Panc1 (cell line): Measurements from ENCODE around the gene KCNK5. TPM values are rescaled to one million over a fixed set of nuclear protein-coding genes. Genes with fewer than 3 reads are reported as not detected.

Experiments
- ATAC-seq: fragments of 200-7000 bp; cut with Tn5 transposase; 2 replicates; pipeline ENCODE4 v1.9.1; 2020; ENCODE audit warnings: mild to moderate bottlenecking, moderate library complexity
- BruUV-seq: library from RNA; stranded (reverse); fragments of 400-500 nt; replicated peaks from 2 replicates; lab custom pipeline; 2021; lab: Mats Ljungman, UMichigan
- CTCF ChIA-PET: fragments of 300-600 bp; sonication (Branson Sonifier 250); formaldehyde crosslinking; loops from one replicate; lab custom pipeline; 2022; ENCODE audit warnings: antibody characterized with exemption; lab: Charles Lee
- POLR2A ChIA-PET: fragments of 300-600 bp; sonication (Branson Sonifier 250); formaldehyde crosslinking; loops from one replicate; lab custom pipeline; 2022; ENCODE audit warnings: antibody characterized with exemption; lab: Charles Lee
- DNase-seq: peaks from one replicate; pipeline ENCODE4 v3.0.0-alpha.2; 2010; ENCODE audit warnings: low read depth, low spot score
- H3K27ac ChIP-seq: 2 replicates; pipeline ENCODE4 v1.5.1; 2011; ENCODE audit warnings: mild to moderate bottlenecking, low read length, inconsistent platforms
- H3K27me3 ChIP-seq: fragments of 200-500 bp; sonication (Bioruptor generic); 2 replicates; pipeline ENCODE4 v1.6.0; 2014; ENCODE audit warnings: low read length, inconsistent platforms; ENCODE audit not compliant: control insufficient read depth, insufficient read depth
- H3K36me3 ChIP-seq: fragments of 200-500 bp; sonication (Bioruptor generic); 2 replicates; pipeline ENCODE4 v1.5.1; 2014; ENCODE audit warnings: inconsistent platforms, mild to moderate bottlenecking, low read length, moderate library complexity; ENCODE audit not compliant: control insufficient read depth, insufficient read depth
- H3K4me1 ChIP-seq: 2 replicates; pipeline ENCODE4 v1.5.1; 2011; ENCODE audit warnings: inconsistent platforms, mild to moderate bottlenecking, low read length, moderate library complexity; ENCODE audit not compliant: control insufficient read depth, insufficient read depth
- H3K4me3 ChIP-seq, 2 experiments: 2 replicates each; pipeline ENCODE4 v1.5.1; 2011 to 2012; ENCODE audit warnings: low read depth in 2 of 2, low read length in 2 of 2, mild to moderate bottlenecking in 2 of 2, inconsistent platforms in 1 of 2, moderate library complexity in 1 of 2
- H3K9me3 ChIP-seq: fragments of 200-500 bp; sonication (Bioruptor generic); 2 replicates; pipeline ENCODE4 v1.5.1; 2014; ENCODE audit warnings: low read depth, mild to moderate bottlenecking, inconsistent platforms, low read length, moderate library complexity; ENCODE audit not compliant: control insufficient read depth, insufficient read depth
- POLR2AphosphoS5 ChIP-seq: IDR thresholded peaks from 2 replicates; pipeline ENCODE4 v1.6.1; 2012; ENCODE audit warnings: mild to moderate bottlenecking, low read depth, low read length, moderate library complexity
- REST ChIP-seq, 2 experiments: IDR thresholded peaks; 2 replicates each; pipeline ENCODE4 v1.6.1; 2011 to 2012; ENCODE audit warnings: low read depth in 2 of 2, control low read depth in 1 of 2, low read length in 1 of 2, mild to moderate bottlenecking in 1 of 2, moderate library complexity in 1 of 2; ENCODE audit not compliant: insufficient read depth in 1 of 2
- SIN3A ChIP-seq: IDR thresholded peaks from 2 replicates; pipeline ENCODE4 v1.6.1; 2012; ENCODE audit warnings: low read depth, mild to moderate bottlenecking, low read length, moderate library complexity, borderline replicate concordance; ENCODE audit not compliant: insufficient read depth
- TCF7L2 ChIP-seq: IDR thresholded peaks from 2 replicates; pipeline ENCODE4 v1.6.1; 2011; ENCODE audit warnings: mild to moderate bottlenecking, low read depth, low read length, inconsistent platforms
- in situ Hi-C: cut with HindIII; loops from 2 replicates; pipeline ENCODE4 v1.10.0; 2016; ENCODE audit warnings: low sequenced_read_pairs, low pct_unique_long_range_greater_than_20kb
- intact Hi-C: fragments of 100-400 bp; cut with micrococcal nuclease; formaldehyde crosslinking; loops from one replicate; pipeline ENCODE4 v1.10.0; 2022; ENCODE audit not compliant: unreplicated experiment
- total RNA-seq: library from RNA; stranded (reverse); gene quantifications from one replicate; pipeline ENCODE4 v1.2.1, GENCODE V29; 2021; ENCODE audit not compliant: unreplicated experiment
- TF ChIP-seq, protein P1 (sequence below): fragments of 450-650 bp; IDR thresholded peaks from 2 replicates; pipeline ENCODE4 v1.5.1; 2017; ENCODE audit warnings: mild to moderate bottlenecking

The KCNK5 gene
- total RNA-seq, 1 experiment from 2014 or later: 0.77 TPM

- no peaks in the 10 kb centered on the region for H3K4me1 ChIP-seq
- H3K9me3 ChIP-seq: peaks cover 11% of the 10 kb centered on the region; the same call in 1 of the 2 replicates
- in situ Hi-C loops (no loop called here), intact Hi-C loops (no loop called here)
- TF ChIP-seq SIN3A (no peak), TCF7L2 (no peak), REST (IDR thresholded peaks at IDR 0.05; ENCODE audit: insufficient read depth in 1 of 2, low read depth in 2 of 2, low read length in 1 of 2) (no peak), POLR2AphosphoS5 (no peak)
- TF ChIP-seq, protein P1, sequence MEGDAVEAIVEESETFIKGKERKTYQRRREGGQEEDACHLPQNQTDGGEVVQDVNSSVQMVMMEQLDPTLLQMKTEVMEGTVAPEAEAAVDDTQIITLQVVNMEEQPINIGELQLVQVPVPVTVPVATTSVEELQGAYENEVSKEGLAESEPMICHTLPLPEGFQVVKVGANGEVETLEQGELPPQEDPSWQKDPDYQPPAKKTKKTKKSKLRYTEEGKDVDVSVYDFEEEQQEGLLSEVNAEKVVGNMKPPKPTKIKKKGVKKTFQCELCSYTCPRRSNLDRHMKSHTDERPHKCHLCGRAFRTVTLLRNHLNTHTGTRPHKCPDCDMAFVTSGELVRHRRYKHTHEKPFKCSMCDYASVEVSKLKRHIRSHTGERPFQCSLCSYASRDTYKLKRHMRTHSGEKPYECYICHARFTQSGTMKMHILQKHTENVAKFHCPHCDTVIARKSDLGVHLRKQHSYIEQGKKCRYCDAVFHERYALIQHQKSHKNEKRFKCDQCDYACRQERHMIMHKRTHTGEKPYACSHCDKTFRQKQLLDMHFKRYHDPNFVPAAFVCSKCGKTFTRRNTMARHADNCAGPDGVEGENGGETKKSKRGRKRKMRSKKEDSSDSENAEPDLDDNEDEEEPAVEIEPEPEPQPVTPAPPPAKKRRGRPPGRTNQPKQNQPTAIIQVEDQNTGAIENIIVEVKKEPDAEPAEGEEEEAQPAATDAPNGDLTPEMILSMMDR: no peak
- ChIA-PET CTCF (no interaction called here), POLR2A (no interaction called here)
- H3K27me3 ChIP-seq: no peaks in the 10 kb centered on the region; the same call in 1 of the 2 replicates
- H3K27ac ChIP-seq: no peak overlapping the region
- no peak for ATAC-seq
- no peak overlapping the region for H3K4me3 ChIP-seq
- no peak for DNase-seq
- no TSS peak for BruUV-seq
- H3K36me3 ChIP-seq: no peaks in the 10 kb centered on the region
Measured at GRCh38 chr6:39140556-39141167, 88.6 kb downstream of the KCNK5 start.

Other genes with a start within 250 kb of the KCNK5 start
- gene GLP1R, start 180.7 kb downstream of the KCNK5 start, total RNA-seq: not detected
- 17.0 TPM for gene SAYSD1, start 114.3 kb downstream of the KCNK5 start, total RNA-seq
- gene KCNK17, start 84.9 kb upstream of the KCNK5 start, total RNA-seq: not detected
- not detected for gene KCNK16, start 93.2 kb upstream of the KCNK5 start, total RNA-seq